Measurements from ENCODE around the gene SYCE1L.
A peak's percentile ranks its signal among the peaks of the same experiment; 100 is the strongest.
"Not testable (repeated sequence)": the region's sequence is repeated elsewhere in the genome, so short reads cannot be mapped to it uniquely, and the experiment has no call there.

Gene SYCE1L

GRCh38 chr16:77197747-77198146 lies 1.5 kb upstream of the SYCE1L start:
- DNase-seq (ENCODE audit: low read depth), result no peak

- DNase-seq (ENCODE audit: low read depth), result no peak
Observed at GRCh38 chr16:77206533-77206932, 7.3 kb downstream of the SYCE1L start.

GRCh38 chr16:77207030-77207429 lies 7.8 kb downstream of the SYCE1L start:
- no peak for DNase-seq (ENCODE audit: low read depth)

GRCh38 chr16:77208382-77208781 lies 9.2 kb downstream of the SYCE1L start:
- DNase-seq (ENCODE audit: low read depth), result no peak

- peak; percentile 70 for DNase-seq (ENCODE audit: low read depth)
Observed at GRCh38 chr16:77211880-77212740, 12.9 kb downstream of the SYCE1L start.

- peak; percentile 55 for DNase-seq (ENCODE audit: low read depth)
Observed at GRCh38 chr16:77212741-77213541, 13.7 kb downstream of the SYCE1L start.

- DNase-seq (ENCODE audit: low read depth), result no peak
Observed at GRCh38 chr16:77213542-77214106, 14.4 kb downstream of the SYCE1L start.

- DNase-seq (ENCODE audit: low read depth), result no peak
Observed at GRCh38 chr16:77214411-77215138, 15.4 kb downstream of the SYCE1L start.

GRCh38 chr16:77219437-77219836 lies 20.2 kb downstream of the SYCE1L start:
- no peak for DNase-seq (ENCODE audit: low read depth)

GRCh38 chr16:77220427-77220826 lies 21.2 kb downstream of the SYCE1L start:
- no peak for DNase-seq (ENCODE audit: low read depth)

- no peak for DNase-seq (ENCODE audit: low read depth)
Observed at GRCh38 chr16:77221482-77221881, 22.3 kb downstream of the SYCE1L start.

GRCh38 chr16:77223184-77223583 lies 24.0 kb downstream of the SYCE1L start:
- no peak for DNase-seq (ENCODE audit: low read depth)

GRCh38 chr16:77225182-77225581 lies 26.0 kb downstream of the SYCE1L start:
- DNase-seq (ENCODE audit: low read depth), result no peak

GRCh38 chr16:77227745-77228144 lies 28.5 kb downstream of the SYCE1L start:
- DNase-seq (ENCODE audit: low read depth), result no peak

- DNase-seq (ENCODE audit: low read depth), result no peak
Observed at GRCh38 chr16:77231047-77231446, 31.8 kb downstream of the SYCE1L start.

GRCh38 chr16:77233799-77234519 lies 34.8 kb downstream of the SYCE1L start:
- DNase-seq (ENCODE audit: low read depth), result no peak

- DNase-seq (ENCODE audit: low read depth), result no peak
Observed at GRCh38 chr16:77234611-77235010, 35.4 kb downstream of the SYCE1L start.

GRCh38 chr16:77236063-77236511 lies 36.9 kb downstream of the SYCE1L start:
- DNase-seq (ENCODE audit: low read depth), result peak; percentile 79

GRCh38 chr16:77238593-77238992 lies 39.4 kb downstream of the SYCE1L start:
- DNase-seq (ENCODE audit: low read depth), result no peak

- not testable (repeated sequence) for DNase-seq (ENCODE audit: low read depth)
Observed at GRCh38 chr16:77242471-77242870, 43.3 kb downstream of the SYCE1L start.

GRCh38 chr16:77246150-77246549 lies 46.9 kb downstream of the SYCE1L start:
- DNase-seq (ENCODE audit: low read depth), result no peak
